Endothelial cell of umbilical vein (primary cell): Measurements from ENCODE around the gene ZNF527. TPM values are rescaled to one million over a fixed set of nuclear protein-coding genes. Genes with fewer than 3 reads are reported as not detected.

Source experiments
- BruUV-seq: library from RNA; stranded (reverse); fragments of 400-500 nt; replicated peaks from 2 replicates; lab custom pipeline; 2021; lab: Mats Ljungman, UMichigan
- CTCF ChIA-PET: fragments of 300-600, 350-600 bp; sonication (Branson Sonifier 250); formaldehyde crosslinking; loops from one replicate; lab custom pipeline; 2021; ENCODE audit warnings: antibody characterized with exemption, inconsistent platforms; lab: Charles Lee
- POLR2A ChIA-PET: fragments of 300-600, 350-600 bp; sonication (Branson Sonifier 250); formaldehyde crosslinking; loops from one replicate; lab custom pipeline; 2021; ENCODE audit warnings: antibody characterized with exemption, inconsistent platforms; lab: Charles Lee
- DNase-seq: peaks from one replicate; pipeline ENCODE4 v3.0.0-alpha.2; 2011; ENCODE audit warnings: low read depth, low spot score
- FAIRE-seq: peaks from 2 replicates; lab custom pipeline; 2011; peaks lifted over from hg19 to GRCh38; lab: Jason Lieb, UNC
- H2AFZ ChIP-seq: 2 replicates; pipeline ENCODE4 v1.6.0; 2012; ENCODE audit warnings: low read depth, low read length, control low read depth, inconsistent platforms
- H3K27ac ChIP-seq: 2 replicates; pipeline ENCODE4 v1.5.1; 2011; ENCODE audit warnings: low read depth, mild to moderate bottlenecking, control low read depth, low read length, moderate library complexity; ENCODE audit not compliant: insufficient read depth
- H3K27me3 ChIP-seq, 2 experiments: 2 replicates each; pipeline versions ENCODE4 v1.6.0 to v1.6.1; 2011; ENCODE audit warnings: low read length in 2 of 2, mixed read lengths in 1 of 2; ENCODE audit not compliant: control insufficient read depth in 2 of 2, insufficient read depth in 2 of 2
- H3K36me3 ChIP-seq, 2 experiments: 2 replicates in 1 of 2; 3 replicates in 1 of 2; pipeline ENCODE4 v1.5.1; 2011; ENCODE audit warnings: low read length in 2 of 2, mild to moderate bottlenecking in 1 of 2, moderate library complexity in 1 of 2; ENCODE audit not compliant: control insufficient read depth in 2 of 2, insufficient read depth in 2 of 2; ENCODE audit errors: extremely low read depth in 1 of 2
- H3K4me1 ChIP-seq: 3 replicates; pipeline ENCODE4 v1.5.1; 2011; ENCODE audit warnings: mild to moderate bottlenecking, low read length; ENCODE audit not compliant: control insufficient read depth, insufficient read depth; ENCODE audit errors: extremely low read depth
- H3K4me2 ChIP-seq: 2 replicates; pipeline ENCODE4 v1.6.1; 2011; ENCODE audit warnings: low read length, control low read depth, mixed read lengths; ENCODE audit not compliant: insufficient read depth
- H3K4me3 ChIP-seq, 3 experiments: fragments of 200-600 bp in 1 of 3; sonication (generic), shearing (Covaris generic) in 1 of 3; replicated peaks in 1 of 3; 2 replicates each; pipeline ENCODE4 v1.5.1; 2011 to 2016; ENCODE audit warnings: control low read depth in 3 of 3, low read length in 3 of 3, mild to moderate bottlenecking in 2 of 3, inconsistent platforms in 1 of 3, low read depth in 1 of 3, moderate library complexity in 1 of 3; ENCODE audit not compliant: insufficient read depth in 1 of 3
- H3K79me2 ChIP-seq: 2 replicates; pipeline ENCODE4 v1.6.0; 2012; ENCODE audit warnings: low read length, inconsistent platforms; ENCODE audit not compliant: control insufficient read depth, insufficient read depth
- H3K9ac ChIP-seq: replicated peaks from 2 replicates; pipeline ENCODE3; 2011; ENCODE audit warnings: low read length, control low read depth; ENCODE audit not compliant: insufficient read depth; ENCODE audit errors: extremely low read depth
- H3K9me1 ChIP-seq: replicated peaks from 3 replicates; pipeline ENCODE4 v1.6.0; 2011; ENCODE audit warnings: mild to moderate bottlenecking, low read length; ENCODE audit not compliant: control insufficient read depth, insufficient read depth; ENCODE audit errors: extremely low read depth
- H3K9me3 ChIP-seq: replicated peaks from 2 replicates; pipeline ENCODE4 v1.5.1; 2012; ENCODE audit warnings: low read length, inconsistent platforms; ENCODE audit not compliant: control insufficient read depth, insufficient read depth
- H4K20me1 ChIP-seq: replicated peaks from 2 replicates; pipeline ENCODE3; 2011; ENCODE audit warnings: mild to moderate bottlenecking, low read length; ENCODE audit not compliant: control insufficient read depth, insufficient read depth; ENCODE audit errors: extremely low read depth
- CTCF ChIP-seq, 2 donors: IDR thresholded peaks; 1 replicate in 1 of 2; 2 replicates in 1 of 2; pipeline ENCODE4 v1.5.1; 2011; ENCODE audit warnings: low read length in 2 of 2, mild to moderate bottlenecking in 2 of 2, moderate library complexity in 2 of 2, control low read depth in 1 of 2, inconsistent platforms in 1 of 2, low read depth in 1 of 2; ENCODE audit not compliant: insufficient read depth in 1 of 2; ENCODE audit errors: extremely low read depth in 1 of 2
- EZH2 ChIP-seq: IDR thresholded peaks from 2 replicates; pipeline ENCODE4 v1.6.1; 2012; ENCODE audit warnings: borderline replicate concordance, low read depth, mild to moderate bottlenecking, moderate library complexity, low read length, inconsistent platforms; ENCODE audit not compliant: severe bottlenecking
- FOS ChIP-seq: IDR thresholded peaks from 2 replicates; pipeline ENCODE4 v1.6.1; 2011; ENCODE audit warnings: mild to moderate bottlenecking, low read length, moderate library complexity, borderline replicate concordance; ENCODE audit not compliant: insufficient read depth
- GATA2 ChIP-seq: IDR thresholded peaks from 2 replicates; pipeline ENCODE4 v1.7.0; 2011; ENCODE audit warnings: low read depth, mild to moderate bottlenecking, moderate library complexity, mixed read lengths, low read length; ENCODE audit not compliant: insufficient read length, insufficient read depth
- JUN ChIP-seq: IDR thresholded peaks from 2 replicates; pipeline ENCODE4 v1.6.1; 2011; ENCODE audit warnings: borderline replicate concordance, low read depth; ENCODE audit not compliant: insufficient read length, insufficient read depth
- MYC ChIP-seq: IDR thresholded peaks from one replicate; pipeline ENCODE4 v1.6.1; 2011; ENCODE audit warnings: mild to moderate bottlenecking, low read depth, low read length
- POLR2A ChIP-seq: IDR thresholded peaks from 2 replicates; pipeline ENCODE4 v1.6.1; 2012; ENCODE audit warnings: low read depth, mild to moderate bottlenecking, control low read depth, low read length
- POLR2AphosphoS5 ChIP-seq: IDR thresholded peaks from 2 replicates; pipeline ENCODE4 v1.6.1; 2012; ENCODE audit warnings: low read depth, mild to moderate bottlenecking, control low read depth, low read length, moderate library complexity; ENCODE audit not compliant: insufficient read depth
- dilution Hi-C: fragments of 300-500 bp; cut with MboI; formaldehyde crosslinking; loops from one replicate; pipeline ENCODE4 v1.15.0; 2019; ENCODE audit warnings: low sequenced_read_pairs; ENCODE audit not compliant: extremely low pct_ligation_motif_present
- intact Hi-C: fragments of 100-400 bp; cut with micrococcal nuclease; formaldehyde crosslinking; loops from one replicate; pipeline ENCODE4 v1.10.0; 2022
- polyA plus RNA-seq, 4 experiments: library from polyadenylated mRNA; depleted of rRNA in 3 of 4; stranded (reverse) in 3 of 4; unstranded in 1 of 4; fragments of >200 nt; gene quantifications; 2 replicates each; pipeline versions ENCODE4 v1.2.1 to v1.2.3, GENCODE V29; 2011 to 2012; ENCODE audit warnings: missing spikeins in 1 of 4
- total RNA-seq: library from RNA; stranded (reverse); gene quantifications from 2 replicates; pipeline ENCODE4 v1.2.3, GENCODE V29; 2021
- TF ChIP-seq, protein P1 (sequence below): IDR thresholded peaks from 2 replicates; pipeline ENCODE4 v1.6.1; 2011; ENCODE audit not compliant: insufficient read depth, insufficient read length

Gene ZNF527
- total and polyA plus RNA-seq, 2 donors (not counting 3 experiments of a cell fraction or from before 2014, with no cell fraction given) = 2.9 to 3.6 TPM

DNA sequence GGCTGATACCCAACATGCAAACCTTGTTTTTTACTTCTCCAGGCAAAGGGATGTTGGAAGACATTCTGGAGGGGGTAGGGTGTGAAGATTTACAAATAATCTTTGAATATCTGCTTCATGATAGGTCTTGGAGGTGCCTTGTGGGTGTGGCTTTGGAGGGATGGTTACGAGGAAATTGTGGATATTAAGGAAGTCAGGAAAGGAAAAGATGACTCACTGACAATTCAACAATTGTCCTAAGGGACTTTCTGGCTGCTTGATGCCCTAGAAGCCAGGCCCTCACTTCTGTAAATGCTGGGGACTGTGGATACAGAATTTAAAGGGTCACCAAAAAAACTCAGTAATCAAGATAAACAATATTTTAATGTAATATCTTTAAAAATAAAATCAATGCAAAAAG, 37.4 kb upstream of the ZNF527 start:
- H3K27ac ChIP-seq = no peak overlapping the region
- dilution Hi-C loops (no loop called here), intact Hi-C loops (loop anchor here (5.0 to 10.0 kb wide), 2 partner anchors 119 to 416 kb away; partner anchors contain the start of genes ZNF383, ZNF568, ZNF585B and ZNF829)
- peaks cover 6% of the 10 kb centered on the region for H3K79me2 ChIP-seq
- FAIRE-seq = no peak
- H3K36me3 ChIP-seq = peaks cover 0 to 10% of the 10 kb centered on the region in 2 experiments
- no peaks in the 10 kb centered on the region for H3K9me3 ChIP-seq
- POLR2A ChIA-PET = no interaction called here
- BruUV-seq = no TSS peak
- peak overlapping the region; percentile 84 for H3K4me2 ChIP-seq
- peak; percentile 42 for DNase-seq
- no peak overlapping the region for H3K4me3 ChIP-seq
- peaks cover 19% of the 10 kb centered on the region for H3K4me1 ChIP-seq
- CTCF ChIA-PET = no interaction called here
- no peak overlapping the region for H3K9ac ChIP-seq
- H2AFZ ChIP-seq = no peak overlapping the region
- H3K9me1 ChIP-seq = no peaks in the 10 kb centered on the region
- H4K20me1 ChIP-seq = no peaks in the 10 kb centered on the region
- no peaks in the 10 kb centered on the region for H3K27me3 ChIP-seq
- TF ChIP-seq POLR2A (no peak), JUN (peak; percentile 56), FOS (peak; percentile 12)

DNA sequence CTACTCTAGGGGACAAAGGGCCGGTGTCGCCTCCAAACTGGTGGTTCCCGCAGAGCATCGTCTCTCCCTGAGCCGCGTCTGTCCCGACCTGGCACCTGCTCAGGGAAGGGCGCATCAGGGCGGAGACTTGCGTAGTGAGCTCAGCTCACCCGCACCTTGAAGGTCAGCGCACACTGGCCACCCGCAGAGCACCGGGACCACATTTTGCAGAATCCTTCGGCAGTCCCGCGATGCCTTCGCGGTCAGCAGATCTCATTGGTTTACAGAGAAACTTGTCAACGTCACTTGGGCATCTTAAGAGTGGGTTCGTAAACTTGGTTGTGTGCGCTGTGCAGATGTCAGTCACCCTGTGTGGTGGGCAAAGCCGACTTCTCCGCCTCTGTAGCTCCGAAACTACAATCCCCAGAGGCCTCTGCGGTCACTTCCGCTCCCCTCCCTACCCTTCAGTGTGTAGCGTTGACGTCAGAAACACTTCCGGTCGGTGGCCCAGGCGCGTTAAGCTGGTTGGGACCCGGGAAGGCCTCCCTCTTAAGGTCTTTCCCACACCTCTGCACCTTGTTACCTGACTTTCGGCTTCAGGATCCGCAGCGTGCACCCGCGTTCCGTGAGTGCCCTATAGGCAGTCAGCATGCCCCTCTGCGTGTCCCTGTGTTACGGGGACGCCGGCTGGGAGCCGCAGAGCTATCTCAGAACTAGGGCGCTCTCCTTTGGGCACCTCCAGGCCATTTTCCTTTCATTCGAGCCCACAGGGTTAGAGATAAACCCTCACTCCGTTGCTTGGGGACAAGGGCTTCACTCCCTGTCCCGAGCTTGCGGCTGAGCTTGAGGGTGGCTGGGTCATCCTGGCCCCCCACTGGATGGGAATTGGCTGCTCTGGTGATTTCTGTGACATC, 36.5 kb upstream of the ZNF527 start:
- Histone ChIP-seq H2AFZ (peak overlapping the region; percentile 92), H3K4me3 (peak overlapping the region; percentile 65 to 83 (median 78)), H3K4me2 (peak overlapping the region; percentile 84), H3K79me2 (peaks cover 6% of the 10 kb centered on the region), H4K20me1 (no peaks in the 10 kb centered on the region), H3K4me1 (peaks cover 19% of the 10 kb centered on the region), H3K9me3 (no peaks in the 10 kb centered on the region), H3K27me3 (no peaks in the 10 kb centered on the region), H3K27ac (peak overlapping the region; percentile 74), H3K9ac (peak overlapping the region; percentile 77), H3K36me3 (peaks cover 0 to under 1% of the 10 kb centered on the region in 2 experiments), H3K9me1 (no peaks in the 10 kb centered on the region)
- dilution Hi-C loops (no loop called here), intact Hi-C loops (loop anchor here (1.0 to 10.0 kb wide), 5 partner anchors 17 to 417 kb away; partner anchors contain the start of genes ZNF383, ZNF527, ZNF568 and ZNF585B)
- CTCF ChIA-PET = interaction anchor here (0.8 to 1.1 kb wide), 5 partner anchors 17 to 806 kb away, joined by 3 to 12 read pairs (median 4); partner anchors contain the start of genes ZNF260, ZNF383 and ZNF527
- POLR2A ChIA-PET = interaction anchor here (0.7 to 1.1 kb wide), 4 partner anchors 17 to 1120 kb away, joined by 3 to 4 read pairs (median 3); partner anchors contain the start of genes ZNF527, ZNF565 and ZNF569
- BruUV-seq = TSS peak; percentile 73
- DNase-seq (peak; percentile 94), FAIRE-seq (peak; percentile 89)
- TF ChIP-seq MYC (no peak), JUN (peak; percentile 33), POLR2A (peak; percentile 66), FOS (no peak), CTCF (IDR thresholded peaks at IDR 0.05; ENCODE audit: extremely low read depth in 1 of 2, insufficient read depth in 1 of 2, low read depth in 1 of 2, low read length in 2 of 2) (no peak), GATA2 (no peak), EZH2 (no peak), POLR2AphosphoS5 (peak; percentile 78)
- TF ChIP-seq, protein P1, sequence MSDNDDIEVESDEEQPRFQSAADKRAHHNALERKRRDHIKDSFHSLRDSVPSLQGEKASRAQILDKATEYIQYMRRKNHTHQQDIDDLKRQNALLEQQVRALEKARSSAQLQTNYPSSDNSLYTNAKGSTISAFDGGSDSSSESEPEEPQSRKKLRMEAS = no peak
